ENCODE results near the gene SLC4A4.

Gene SLC4A4

GRCh38 chr4:71474731-71475130 lies 135.9 kb downstream of the SLC4A4 start:
- DNase-seq: no peak

DNA sequence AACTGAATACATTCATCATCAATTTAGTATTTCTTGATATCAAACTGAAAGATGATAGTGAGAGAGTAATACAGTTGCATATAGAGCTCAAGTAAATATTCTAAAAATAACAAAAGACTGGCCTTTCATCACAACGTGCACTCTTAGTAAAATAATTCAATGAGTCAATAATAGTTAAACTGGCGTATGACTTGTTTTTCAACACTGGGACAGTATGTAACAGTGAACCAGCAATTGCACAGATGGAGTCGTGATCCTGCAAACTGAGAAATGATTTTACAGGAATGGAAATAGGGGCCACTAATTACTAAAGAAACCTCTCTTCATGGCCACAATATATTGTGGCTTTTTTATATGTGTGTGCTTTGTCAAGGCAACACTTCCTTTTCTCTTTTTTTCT lies 137.4 kb downstream of the SLC4A4 start:
- no peak for DNase-seq

- DNase-seq: no peak
These were observed 147.9 kb downstream of the SLC4A4 start for GRCh38 chr4:71486550-71487343.

- no peak for DNase-seq
These were observed 148.6 kb downstream of the SLC4A4 start for GRCh38 chr4:71487344-71487920.

GRCh38 chr4:71494539-71494938 lies 155.7 kb downstream of the SLC4A4 start:
- DNase-seq: no peak

GRCh38 chr4:71495454-71495853 lies 156.6 kb downstream of the SLC4A4 start:
- no peak for DNase-seq

DNA sequence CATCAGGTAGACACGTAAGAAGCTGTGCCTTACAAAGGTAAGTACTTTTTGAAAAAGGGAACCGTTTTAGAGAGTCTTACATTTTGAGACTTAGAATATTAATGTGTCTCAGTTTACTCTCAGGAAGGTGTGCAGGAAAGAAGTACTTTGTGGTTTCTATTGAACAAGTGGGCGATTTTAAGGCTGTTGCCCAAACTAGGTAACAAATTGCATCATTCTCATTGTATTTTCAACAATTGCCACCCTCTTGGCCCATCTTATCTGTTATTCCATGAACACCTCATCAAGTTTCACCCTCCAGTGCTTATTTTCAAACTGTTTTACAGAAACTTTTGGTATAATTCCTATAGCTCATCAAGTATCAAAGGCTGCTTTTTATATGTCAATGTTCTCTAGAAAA lies 158.3 kb downstream of the SLC4A4 start:
- DNase-seq: no peak

- no peak for DNase-seq
These were observed 159.2 kb downstream of the SLC4A4 start for GRCh38 chr4:71498002-71498401.

- DNase-seq: no peak
These were observed 159.8 kb downstream of the SLC4A4 start for GRCh38 chr4:71498625-71499024.

GRCh38 chr4:71501992-71502391 lies 163.2 kb downstream of the SLC4A4 start:
- DNase-seq: no peak

DNA sequence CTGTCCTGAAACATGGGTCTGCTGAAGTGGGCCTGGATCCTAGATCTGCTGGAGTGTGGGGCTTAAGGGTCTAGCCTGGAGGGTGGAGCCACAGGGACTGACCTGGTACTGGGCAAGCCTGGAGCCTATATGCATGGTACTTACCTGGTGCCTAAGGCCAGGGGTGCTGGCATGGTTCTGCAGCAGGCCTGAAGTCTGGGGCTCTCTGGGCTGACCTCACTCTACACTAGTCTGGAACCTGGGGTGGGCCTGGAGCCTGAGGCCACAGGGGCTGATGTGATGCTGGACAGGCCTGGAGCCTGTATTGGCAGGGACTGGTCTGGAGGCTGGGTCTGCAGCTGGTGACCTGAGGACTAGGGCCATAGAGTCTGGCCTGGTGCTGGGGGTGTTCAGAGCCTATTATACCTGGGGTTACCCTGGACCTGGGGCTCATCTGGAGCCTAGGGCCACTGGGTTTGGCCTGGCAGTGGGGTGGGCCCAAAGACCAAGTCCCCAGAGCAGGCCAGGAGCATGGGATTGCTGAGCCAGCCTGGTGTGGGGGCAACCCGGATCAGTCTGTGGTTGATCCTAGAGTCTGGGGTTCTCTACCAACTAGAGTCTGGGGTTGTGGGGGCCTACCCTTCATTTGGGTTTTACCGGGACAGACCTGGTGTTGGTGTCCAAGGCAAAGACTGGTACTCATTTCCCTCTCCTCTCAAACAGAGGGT lies 179.6 kb downstream of the SLC4A4 start:
- DNase-seq: no peak

DNA sequence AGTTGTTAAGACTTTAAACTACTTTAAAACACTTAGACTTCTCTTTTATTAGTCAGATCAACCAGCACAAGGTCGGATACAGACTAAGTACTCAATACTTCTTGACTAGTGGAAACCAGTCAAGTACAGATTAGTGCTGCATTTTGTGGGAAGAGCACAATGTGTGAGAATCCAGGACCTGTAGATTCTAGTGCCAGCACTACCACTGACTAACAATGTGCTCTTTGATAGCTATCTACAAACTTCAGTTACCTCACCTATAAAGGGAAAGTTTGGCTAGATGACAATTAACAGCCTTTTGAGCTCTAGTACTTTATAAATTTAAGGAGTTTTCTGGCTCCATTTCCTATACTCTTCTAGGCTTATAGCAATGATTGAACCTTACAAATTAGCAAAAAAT lies 181.5 kb downstream of the SLC4A4 start:
- DNase-seq: no peak

DNA sequence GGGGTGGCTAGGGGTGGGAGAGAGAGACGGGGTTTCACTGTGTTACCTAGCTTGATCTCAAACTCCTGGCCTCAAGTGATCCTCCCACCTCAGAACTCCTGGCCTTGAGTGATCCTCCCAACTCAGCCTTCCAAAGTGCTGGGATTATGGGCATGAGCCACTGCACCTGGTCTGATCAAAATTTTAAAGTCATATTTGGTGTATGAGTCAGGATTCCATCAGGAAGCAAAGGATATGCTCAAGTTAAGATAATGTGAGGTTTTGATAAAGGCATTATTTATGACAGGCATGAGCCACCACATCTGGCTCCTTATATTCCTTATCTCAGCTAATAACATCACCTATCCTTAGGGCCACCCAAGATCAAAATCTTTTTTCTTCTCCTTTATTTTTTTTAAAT lies 182.0 kb downstream of the SLC4A4 start:
- no peak for DNase-seq

GRCh38 chr4:71524756-71525155 lies 185.9 kb downstream of the SLC4A4 start:
- DNase-seq: no peak

- DNase-seq: no peak
These were observed 188.0 kb downstream of the SLC4A4 start for GRCh38 chr4:71526637-71527406.

- DNase-seq: no peak
These were observed 193.6 kb downstream of the SLC4A4 start for GRCh38 chr4:71532407-71532806.

DNA sequence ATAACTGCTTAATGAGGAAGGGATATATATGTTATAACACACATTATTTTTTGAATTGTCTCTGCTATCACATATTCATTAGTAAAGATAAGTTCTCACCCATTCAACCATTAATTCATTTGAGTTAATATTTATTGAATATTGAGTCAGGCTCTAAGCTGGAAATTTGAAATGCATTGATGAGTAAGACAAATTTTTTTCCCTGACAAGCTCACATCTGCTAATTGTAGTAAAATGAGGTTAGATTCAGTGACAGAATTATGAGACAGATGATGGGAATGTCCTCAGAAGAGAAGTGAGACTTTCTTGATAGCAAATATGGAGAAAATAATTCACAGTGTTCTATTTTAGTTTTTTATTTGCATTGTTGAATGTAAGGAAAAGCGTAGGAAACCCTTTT lies 194.3 kb downstream of the SLC4A4 start:
- no peak for DNase-seq

- no peak for DNase-seq
These were observed 198.8 kb downstream of the SLC4A4 start for GRCh38 chr4:71537551-71538065.

GRCh38 chr4:71538528-71538927 lies 199.7 kb downstream of the SLC4A4 start:
- no peak for DNase-seq

DNA sequence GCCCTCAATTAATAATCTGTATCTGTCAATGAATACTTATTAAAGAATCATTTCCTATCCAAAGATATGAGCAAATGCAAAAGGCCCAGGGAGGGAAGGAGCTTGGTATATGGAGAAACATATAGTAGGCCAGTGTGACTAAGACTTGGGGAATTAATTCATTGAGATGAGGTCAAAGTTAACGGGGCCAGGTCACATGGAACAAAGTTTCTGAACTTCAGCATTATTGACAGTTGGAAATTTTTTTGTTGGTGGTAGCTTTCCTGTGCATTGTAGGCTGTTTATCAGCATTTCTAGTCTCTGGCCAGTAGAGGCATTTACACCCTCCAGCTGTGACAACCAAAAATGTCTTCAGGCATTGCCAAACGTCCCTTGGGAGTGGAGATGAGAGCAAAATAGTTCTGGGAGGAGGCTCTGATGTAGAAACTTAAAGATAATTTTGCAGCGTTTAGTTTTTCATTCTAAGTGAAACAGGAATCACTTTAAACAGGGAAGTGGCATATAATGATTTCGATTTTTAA lies 202.0 kb downstream of the SLC4A4 start:
- no peak for DNase-seq

GRCh38 chr4:71541541-71541940 lies 202.7 kb downstream of the SLC4A4 start:
- DNase-seq: no peak

DNA sequence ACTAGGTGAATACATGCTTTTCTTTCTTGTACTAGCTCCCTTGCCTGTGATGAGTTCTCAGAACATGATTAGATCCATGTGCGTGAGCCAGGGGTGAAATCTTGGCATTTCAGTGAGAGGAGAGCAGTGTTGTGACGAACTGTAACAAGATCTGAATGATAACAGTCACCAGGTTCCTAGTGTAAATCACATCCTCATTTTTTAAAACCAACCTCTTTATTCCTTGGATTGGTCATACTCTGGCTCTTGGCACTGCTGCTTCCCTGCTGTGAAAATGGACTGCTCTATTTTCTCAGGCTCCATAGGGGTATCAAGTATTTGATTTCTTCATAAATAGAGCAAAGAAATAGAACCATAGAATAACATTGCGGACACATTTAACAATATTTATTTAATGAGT lies 206.3 kb downstream of the SLC4A4 start:
- DNase-seq: no peak
